SK-N-SH (cell line): ENCODE data around the gene PCDHGA1. TPM values are rescaled to one million over a fixed set of nuclear protein-coding genes. Genes with fewer than 3 reads are reported as not detected.

ENCODE experiments used
- CTCF ChIA-PET: fragments of 300-600, 350-600 bp; formaldehyde crosslinking; extraction: SDS; loops from one replicate; lab custom pipeline; 2021; lab: Yijun Ruan, JAX
- POLR2A ChIA-PET: fragments of 350-600 bp; sonication (Branson Sonifier 250); formaldehyde crosslinking; extraction: SDS; loops from one replicate; lab custom pipeline; 2020; ENCODE audit warnings: antibody characterized with exemption, inconsistent platforms; lab: Yijun Ruan, JAX
- DNase-seq: peaks from one replicate; pipeline ENCODE4 v3.0.0; 2012
- H2AFZ ChIP-seq: fragments of 200-600 bp; sonication (generic); 2 replicates; pipeline ENCODE4 v1.8.1; 2016; ENCODE audit warnings: antibody characterized with exemption, mild to moderate bottlenecking, low read depth
- H3F3A ChIP-seq: fragments of 200-600 bp; sonication (generic); replicated peaks from 2 replicates; pipeline ENCODE3; 2016; ENCODE audit warnings: antibody characterized with exemption, mild to moderate bottlenecking; ENCODE audit not compliant: insufficient read depth
- H3K27ac ChIP-seq, 2 experiments: fragments of 200-500 bp in 1 of 2; fragments of 200-600 bp in 1 of 2; sonication (Bioruptor generic) in 1 of 2; sonication (generic), shearing (Covaris generic) in 1 of 2; 2 replicates each; pipeline versions ENCODE4 v1.5.1 to v1.6.1; 2014 to 2016; ENCODE audit warnings: low read depth in 2 of 2, inconsistent platforms in 1 of 2, low read length in 1 of 2, mild to moderate bottlenecking in 1 of 2, mixed read lengths in 1 of 2
- H3K27me3 ChIP-seq: fragments of 200-600 bp; sonication (generic), shearing (Covaris generic); 2 replicates; pipeline ENCODE4 v1.6.1; 2016; ENCODE audit warnings: mixed run types; ENCODE audit not compliant: insufficient read depth
- H3K36me3 ChIP-seq, 2 experiments: fragments of 200-500 bp in 1 of 2; fragments of 200-600 bp in 1 of 2; sonication (Bioruptor generic) in 1 of 2; sonication (generic) in 1 of 2; replicated peaks in 1 of 2; 2 replicates each; pipeline versions ENCODE3 to v1.5.1; 2014 to 2016; ENCODE audit warnings: low read length in 1 of 2, mild to moderate bottlenecking in 1 of 2; ENCODE audit not compliant: insufficient read depth in 2 of 2, control insufficient read depth in 1 of 2
- H3K4me1 ChIP-seq, 2 experiments: fragments of 200-500 bp in 1 of 2; fragments of 200-600 bp in 1 of 2; sonication (Bioruptor generic) in 1 of 2; sonication (generic), shearing (Covaris generic) in 1 of 2; 2 replicates each; pipeline versions ENCODE4 v1.5.1 to v1.6.1; 2014 to 2016; ENCODE audit warnings: low read depth in 1 of 2, low read length in 1 of 2, mixed run types in 1 of 2; ENCODE audit not compliant: insufficient read depth in 2 of 2, control insufficient read depth in 1 of 2
- H3K4me2 ChIP-seq: fragments of 200-600 bp; sonication (generic), shearing (Covaris generic); 2 replicates; pipeline ENCODE4 v1.6.1; 2017; ENCODE audit warnings: mixed run types
- H3K4me3 ChIP-seq, 2 experiments: fragments of 200-500 bp in 1 of 2; fragments of 200-600 bp in 1 of 2; sonication (Bioruptor generic) in 1 of 2; sonication (generic), shearing (Covaris generic) in 1 of 2; 2 replicates each; pipeline versions ENCODE4 v1.5.1 to v1.8.1; 2014 to 2016; ENCODE audit warnings: low read depth in 2 of 2, inconsistent platforms in 1 of 2, low read length in 1 of 2, mild to moderate bottlenecking in 1 of 2, mixed read lengths in 1 of 2, moderate library complexity in 1 of 2
- H3K79me2 ChIP-seq: fragments of 200-600 bp; sonication (generic); 2 replicates; pipeline ENCODE4 v1.8.1; 2017; ENCODE audit warnings: mild to moderate bottlenecking; ENCODE audit not compliant: insufficient read depth
- H3K9ac ChIP-seq: fragments of 200-600 bp; sonication (generic); 2 replicates; pipeline ENCODE4 v1.6.1; 2017; ENCODE audit warnings: mixed run types
- H3K9me2 ChIP-seq: fragments of 200-600 bp; sonication (generic); 2 replicates; pipeline ENCODE4 v1.6.1; 2017; ENCODE audit warnings: mixed run types
- H3K9me3 ChIP-seq: fragments of 200-600 bp; sonication (generic); 2 replicates; pipeline ENCODE4 v1.6.1; 2017; ENCODE audit warnings: mixed run types, mild to moderate bottlenecking, moderate library complexity
- H4K20me1 ChIP-seq: fragments of 200-600 bp; sonication (generic); 2 replicates; pipeline ENCODE4 v1.6.1; 2017; ENCODE audit warnings: mild to moderate bottlenecking, mixed run types; ENCODE audit not compliant: insufficient read depth
- ELF1 ChIP-seq: IDR thresholded peaks from 2 replicates; pipeline ENCODE4 v1.4.0; 2012
- EP300 ChIP-seq, 2 experiments: IDR thresholded peaks; 2 replicates each; pipeline versions ENCODE4 v1.4.0 to v1.6.1; 2012; ENCODE audit warnings: borderline replicate concordance in 1 of 2, low read depth in 1 of 2, low read length in 1 of 2
- FOXM1 ChIP-seq: IDR thresholded peaks from 2 replicates; pipeline ENCODE4 v1.4.0; 2012; ENCODE audit warnings: low read depth, mild to moderate bottlenecking
- GATA2 ChIP-seq: sonication (generic); formaldehyde crosslinking; IDR thresholded peaks from 2 replicates; pipeline ENCODE4 v1.5.0; 2020; ENCODE audit warnings: mild to moderate bottlenecking, missing genetic modification reagents
- JUND ChIP-seq: IDR thresholded peaks from 2 replicates; pipeline ENCODE4 v1.4.0; 2012
- MAX ChIP-seq: IDR thresholded peaks from 2 replicates; pipeline ENCODE4 v1.4.0; 2012; ENCODE audit warnings: low read depth
- MXI1 ChIP-seq: IDR thresholded peaks from 2 replicates; pipeline ENCODE4 v1.6.1; 2012; ENCODE audit warnings: mild to moderate bottlenecking, low read depth, low read length, improper control_type of control experiment
- POLR2AphosphoS5 ChIP-seq: IDR thresholded peaks from 2 replicates; pipeline ENCODE4 v1.6.1; 2012; ENCODE audit warnings: low read depth, low read length
- RAD21 ChIP-seq: IDR thresholded peaks from 2 replicates; pipeline ENCODE4 v1.6.1; 2012; ENCODE audit warnings: mild to moderate bottlenecking, low read length
- RCOR1 ChIP-seq: fragments of 150-350 bp; IDR thresholded peaks from 2 replicates; pipeline ENCODE4 v1.6.1; 2017; ENCODE audit warnings: antibody characterized with exemption, low read length
- RFX5 ChIP-seq: IDR thresholded peaks from 2 replicates; pipeline ENCODE4 v1.6.1; 2012; ENCODE audit warnings: mild to moderate bottlenecking, improper control_type of control experiment, low read length
- SIN3A ChIP-seq: IDR thresholded peaks from 2 replicates; pipeline ENCODE4 v1.6.1; 2012; ENCODE audit warnings: low read depth, mild to moderate bottlenecking, low read length, moderate library complexity, borderline replicate concordance
- TAF1 ChIP-seq: IDR thresholded peaks from 2 replicates; pipeline ENCODE4 v1.6.1; 2012; ENCODE audit warnings: low read depth, mild to moderate bottlenecking, low read length, moderate library complexity, borderline replicate concordance
- TCF12 ChIP-seq: IDR thresholded peaks from 2 replicates; pipeline ENCODE4 v1.4.0; 2012
- TEAD4 ChIP-seq: IDR thresholded peaks from 2 replicates; pipeline ENCODE4 v1.4.0; 2012; ENCODE audit warnings: mild to moderate bottlenecking, borderline replicate concordance; ENCODE audit not compliant: insufficient read depth
- USF1 ChIP-seq: IDR thresholded peaks from 2 replicates; pipeline ENCODE4 v1.4.0; 2012; ENCODE audit warnings: low read depth, borderline replicate concordance
- USF2 ChIP-seq: fragments of 150-350 bp; IDR thresholded peaks from 2 replicates; pipeline ENCODE4 v1.6.1; 2017; ENCODE audit warnings: antibody characterized with exemption, low read length, low read depth, borderline replicate concordance
- YY1 ChIP-seq: IDR thresholded peaks from 2 replicates; pipeline ENCODE4 v1.4.0; 2012; ENCODE audit warnings: low read depth, mild to moderate bottlenecking
- ZBTB33 ChIP-seq: IDR thresholded peaks from 2 replicates; pipeline ENCODE4 v1.4.0; 2012; ENCODE audit warnings: low read depth, borderline replicate concordance
- WGBS: methylation state at CpG from one replicate; pipeline ENCODE4 v1.1.6; 2017; ENCODE audit warnings: low lambda C conversion rate; 5-methylcytosine and 5-hydroxymethylcytosine counted together
- polyA plus RNA-seq, 3 experiments: library from polyadenylated mRNA; depleted of rRNA; stranded (reverse); fragments of >200 nt; gene quantifications; 2 replicates each; pipeline ENCODE4 v1.2.3, GENCODE V29; 2012

Gene PCDHGA1
- polyA plus RNA-seq, 1 of the 3 experiments (the other 2 are of a cell fraction): 1.2 TPM

GRCh38 chr5:141515946-141516671, 185.8 kb downstream of the PCDHGA1 start:
- Histone ChIP-seq H3K9me2 (no peaks in the 10 kb centered on the region), H3K4me2 (no peak overlapping the region), H3F3A (peaks cover 46% of the 10 kb centered on the region), H3K79me2 (peaks cover 11% of the 10 kb centered on the region; the same call in 1 of the 2 replicates), H3K9ac (no peak overlapping the region; the same call in 1 of the 2 replicates), H4K20me1 (no peaks in the 10 kb centered on the region), H3K4me3 (no peak overlapping the region), H3K27me3 (no peaks in the 10 kb centered on the region), H3K4me1 (peaks cover 71% of the 10 kb centered on the region in 2 experiments), H2AFZ (no peak overlapping the region), H3K36me3 (peaks cover 31 to 40% of the 10 kb centered on the region in 2 experiments), H3K9me3 (no peaks in the 10 kb centered on the region), H3K27ac (peak overlapping the region; percentile 99 to 100; a peak in 3 of 4 replicates)
- DNase-seq: no peak
- ChIA-PET CTCF (interaction anchor here (1.2 to 10.1 kb wide), 9 partner anchors 8 to 307 kb away, joined by 3 to 113 read pairs (median 13); partner anchors contain the start of genes PCDHGA7, PCDHGB7, PCDHGC3 and PCDHGC4), POLR2A (interaction anchor here (1.2 to 2.8 kb wide), 4 partner anchors 31 to 42 kb away, joined by 3 to 16 read pairs (median 10); partner anchors contain the start of genes PCDHGC3 and PCDHGC4)
- TF ChIP-seq USF1 (no peak), EP300 (IDR thresholded peaks at IDR 0.05; ENCODE audit: borderline replicate concordance in 1 of 2, low read depth in 1 of 2, low read length in 1 of 2) (no peak), MAX (no peak), USF2 (no peak), TCF12 (no peak), ZBTB33 (no peak), ELF1 (no peak), TEAD4 (no peak), GATA2 (CRISPR knock-in tag) (no peak), JUND (no peak), RAD21 (no peak), RFX5 (no peak)
- WGBS: 94% methylated on average over 3 of the region's 4 CpGs

GRCh38 chr5:141516672-141517025, 186.3 kb downstream of the PCDHGA1 start:
- peak overlapping the region; percentile 99 to 100; a peak in 3 of 4 replicates for H3K27ac ChIP-seq
- peaks cover 11% of the 10 kb centered on the region; the same call in 1 of the 2 replicates for H3K79me2 ChIP-seq
- ChIA-PET POLR2A (no interaction called here), CTCF (interaction anchor here (1.0 to 10.1 kb wide), 6 partner anchors 7 to 395 kb away, joined by 3 to 113 read pairs (median 9); partner anchors contain the start of genes PCDHB4, PCDHGC3 and PCDHGC4)
- no peak overlapping the region for H3K4me2 ChIP-seq
- 95% methylated on average over 3 of the region's 8 CpGs for WGBS
- DNase-seq: no peak
- TF ChIP-seq USF1: no peak
- no peak for TF ChIP-seq YY1
- no peak for TF ChIP-seq MXI1
- no peak for TF ChIP-seq TAF1
- no peak for TF ChIP-seq RFX5
- no peak for TF ChIP-seq POLR2AphosphoS5
- no peak for TF ChIP-seq MAX
- TF ChIP-seq SIN3A: no peak
- no peak for TF ChIP-seq TCF12
- TF ChIP-seq FOXM1: no peak
- no peak for TF ChIP-seq JUND
- TF ChIP-seq RCOR1: no peak
- no peaks in the 10 kb centered on the region for H3K27me3 ChIP-seq
- peaks cover 71 to 75% of the 10 kb centered on the region in 2 experiments for H3K4me1 ChIP-seq
- H3K4me3 ChIP-seq: no peak overlapping the region
- peaks cover 25 to 35% of the 10 kb centered on the region in 2 experiments for H3K36me3 ChIP-seq
- no peak overlapping the region for H2AFZ ChIP-seq
- no peaks in the 10 kb centered on the region for H3K9me3 ChIP-seq
- H3K9ac ChIP-seq: no peak overlapping the region
- H4K20me1 ChIP-seq: no peaks in the 10 kb centered on the region
- H3F3A ChIP-seq: peaks cover 51% of the 10 kb centered on the region
- no peaks in the 10 kb centered on the region for H3K9me2 ChIP-seq
